Activated naive CD8-positive, alpha-beta T cell treated with anti-CD3 and anti-CD28 coated beads, Interleukin-2, amount 50 U/mL, for 24 hours (primary cell): ENCODE data around the gene MKNK2.
A peak's percentile ranks its signal among the peaks of the same experiment; 100 is the strongest.

Source experiments
- ATAC-seq: fragments of 150-1000 bp; cut with Tn5 transposase; one replicate; pipeline ENCODE4 v1.10.0; 2021
- DNase-seq: peaks from one replicate; pipeline ENCODE4 v3.0.0; 2021
- H3K27ac Mint-ChIP-seq: one replicate; pipeline ENCODE4 v1.8.0; 2021; ENCODE audit warnings: mild to moderate bottlenecking, mixed read lengths
- H3K27me3 Mint-ChIP-seq: one replicate; pipeline ENCODE4 v1.8.0; 2021; ENCODE audit warnings: mixed read lengths
- H3K36me3 Mint-ChIP-seq: one replicate; pipeline ENCODE4 v1.8.0; 2021; ENCODE audit warnings: low read depth, mixed read lengths
- H3K4me1 Mint-ChIP-seq: one replicate; pipeline ENCODE4 v1.8.0; 2021; ENCODE audit warnings: mixed read lengths
- H3K4me3 Mint-ChIP-seq: one replicate; pipeline ENCODE4 v1.8.0; 2021; ENCODE audit warnings: mild to moderate bottlenecking, moderate library complexity, mixed read lengths
- H3K9me3 Mint-ChIP-seq: one replicate; pipeline ENCODE4 v1.8.0; 2021; ENCODE audit warnings: mixed read lengths

MKNK2 gene

DNA sequence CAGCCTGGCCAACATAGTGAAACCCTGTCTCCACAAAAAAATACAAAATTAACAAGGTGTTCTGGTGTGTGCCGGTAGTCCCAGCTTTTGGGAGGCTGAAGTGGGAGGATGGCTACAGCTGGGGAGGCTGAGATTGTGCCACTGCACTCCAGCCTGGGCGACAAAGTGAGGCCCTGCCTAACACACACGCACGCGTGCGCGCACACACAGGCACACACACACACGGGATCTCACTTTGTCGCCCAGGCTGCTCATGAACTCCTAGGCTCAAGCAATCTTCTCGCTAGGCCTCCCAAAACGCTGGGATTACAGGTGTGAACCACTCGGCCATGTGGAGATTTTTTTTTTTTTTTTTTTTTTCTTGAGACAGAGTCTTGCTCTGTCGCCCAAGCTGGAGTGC lies 32.3 kb downstream of the MKNK2 start:
- Mint-ChIP-seq H3K27ac (no peak overlapping the region), H3K9me3 (no peaks in the 10 kb centered on the region), H3K36me3 (no peaks in the 10 kb centered on the region), H3K4me3 (no peak overlapping the region), H3K27me3 (no peaks in the 10 kb centered on the region), H3K4me1 (peaks cover 13% of the 10 kb centered on the region)
- ATAC-seq (no peak), DNase-seq (no peak)

DNA sequence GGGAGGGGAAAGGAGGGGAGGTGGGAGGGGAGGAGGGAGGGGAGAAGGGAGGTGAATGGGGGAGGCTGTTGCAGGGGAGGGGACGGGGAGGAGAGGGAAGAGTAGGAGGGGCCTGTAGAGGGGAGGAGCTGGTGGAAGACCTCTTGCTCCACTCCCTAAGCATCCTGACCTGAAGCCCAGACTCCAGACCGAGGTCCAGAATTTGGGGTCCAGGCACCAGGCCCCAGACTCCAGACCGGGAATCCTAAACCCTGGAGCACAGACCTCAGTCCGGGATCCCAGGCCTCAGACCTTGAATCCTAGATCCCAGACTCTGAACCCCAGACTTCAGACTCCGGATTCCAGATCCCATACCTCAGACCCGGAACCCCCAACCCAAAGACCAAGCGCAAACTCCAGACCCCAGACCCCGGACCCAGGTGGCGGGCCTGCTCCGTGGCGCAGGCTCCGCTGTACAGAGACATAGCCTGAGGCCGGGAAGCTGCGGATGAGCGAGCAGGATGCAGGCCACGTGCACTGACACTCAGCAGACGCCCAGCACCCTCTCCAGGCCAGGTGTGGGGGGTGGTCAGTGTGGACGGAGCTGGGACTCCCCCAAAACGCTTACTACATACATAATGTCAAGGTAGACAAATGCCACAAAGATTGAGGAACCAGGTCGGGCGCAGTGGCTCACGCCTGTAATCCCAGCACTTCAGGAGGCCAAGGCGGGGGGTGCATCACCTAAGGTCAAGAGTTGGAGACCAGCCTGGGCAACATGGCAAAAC lies 34.8 kb downstream of the MKNK2 start:
- H3K4me1 Mint-ChIP-seq, result peaks cover 13% of the 10 kb centered on the region
- H3K27ac Mint-ChIP-seq, result no peak overlapping the region
- DNase-seq (peak; percentile 63), ATAC-seq (peak; percentile 42)
- no peaks in the 10 kb centered on the region for H3K9me3 Mint-ChIP-seq
- H3K4me3 Mint-ChIP-seq, result peak overlapping the region; percentile 49
- H3K36me3 Mint-ChIP-seq, result no peaks in the 10 kb centered on the region
- no peaks in the 10 kb centered on the region for H3K27me3 Mint-ChIP-seq

GRCh38 chr19:2015608-2015950 lies 35.5 kb downstream of the MKNK2 start, which contains the start of gene BTBD2:
BTBD2 (minus strand) TSS chr19:2015714; CDS start chr19:2015703, 11 bp downstream.
- Mint-ChIP-seq H3K4me3 (peak within 1 kb of the TSS; percentile 66), H3K27me3 (no peaks in the 10 kb centered on the region), H3K4me1 (peaks cover 13% of the 10 kb centered on the region), H3K36me3 (no peaks in the 10 kb centered on the region), H3K27ac (no peak within 1 kb of the TSS), H3K9me3 (no peaks in the 10 kb centered on the region)
- ATAC-seq, result no peak
- peak; percentile 65 for DNase-seq

GRCh38 chr19:2014731-2015607 lies 36.1 kb downstream of the MKNK2 start:
- Mint-ChIP-seq H3K27ac (no peak overlapping the region), H3K9me3 (no peaks in the 10 kb centered on the region), H3K36me3 (no peaks in the 10 kb centered on the region), H3K4me1 (peaks cover 13% of the 10 kb centered on the region), H3K4me3 (peak overlapping the region; percentile 66), H3K27me3 (no peaks in the 10 kb centered on the region)
- DNase-seq (peak; percentile 31), ATAC-seq (peak; percentile 38)

DNA sequence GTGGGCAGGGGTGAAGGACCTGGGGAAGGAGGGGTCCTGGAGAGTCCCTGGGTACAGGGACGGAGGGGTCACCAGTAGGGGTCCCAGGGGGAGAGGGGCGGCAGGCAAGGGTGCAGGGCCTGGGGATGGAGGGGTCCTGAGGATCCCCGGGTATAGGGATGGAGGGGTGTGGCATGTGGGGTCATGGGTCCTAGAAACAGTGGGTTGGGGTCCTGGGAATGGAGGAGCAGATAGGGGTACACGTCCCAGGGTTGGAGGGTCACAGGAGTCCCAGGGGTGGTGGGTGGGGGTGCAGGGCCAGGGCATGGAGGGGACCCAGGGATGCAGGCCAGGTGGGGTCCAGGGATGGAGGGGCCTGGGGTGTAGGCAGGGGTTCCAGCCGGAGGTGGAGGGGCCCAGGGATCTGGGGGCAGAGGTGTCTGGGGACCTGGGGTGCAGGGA lies 36.9 kb downstream of the MKNK2 start:
- Mint-ChIP-seq H3K36me3 (no peaks in the 10 kb centered on the region), H3K27me3 (no peaks in the 10 kb centered on the region), H3K27ac (no peak overlapping the region), H3K4me3 (no peak overlapping the region), H3K4me1 (peaks cover 8% of the 10 kb centered on the region), H3K9me3 (no peaks in the 10 kb centered on the region)
- ATAC-seq, result no peak
- no peak for DNase-seq

DNA sequence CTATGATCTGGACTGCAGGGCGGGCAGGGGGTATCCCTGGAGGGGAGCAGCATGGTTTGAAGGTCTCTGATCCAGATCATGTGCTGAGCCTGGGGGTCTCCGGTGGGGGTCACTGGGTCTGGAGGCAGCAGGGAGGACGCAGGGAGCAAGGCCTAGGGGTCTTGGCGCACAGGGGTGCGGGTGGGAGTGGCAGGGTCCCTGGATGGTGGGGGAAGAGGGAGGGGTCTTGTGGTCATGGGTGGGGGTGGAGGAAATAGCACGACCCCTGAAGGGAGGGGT lies 37.4 kb downstream of the MKNK2 start:
- H3K4me1 Mint-ChIP-seq, result peaks cover 8% of the 10 kb centered on the region
- H3K36me3 Mint-ChIP-seq, result no peaks in the 10 kb centered on the region
- no peak overlapping the region for H3K4me3 Mint-ChIP-seq
- no peak for ATAC-seq
- no peaks in the 10 kb centered on the region for H3K9me3 Mint-ChIP-seq
- no peak for DNase-seq
- no peak overlapping the region for H3K27ac Mint-ChIP-seq
- H3K27me3 Mint-ChIP-seq, result no peaks in the 10 kb centered on the region

- H3K27me3 Mint-ChIP-seq, result no peaks in the 10 kb centered on the region
- H3K4me3 Mint-ChIP-seq, result no peak overlapping the region
- DNase-seq (no peak), ATAC-seq (no peak)
- no peaks in the 10 kb centered on the region for H3K9me3 Mint-ChIP-seq
- H3K36me3 Mint-ChIP-seq, result no peaks in the 10 kb centered on the region
- H3K4me1 Mint-ChIP-seq, result peaks cover 8% of the 10 kb centered on the region
- H3K27ac Mint-ChIP-seq, result no peak overlapping the region
These were observed 37.9 kb downstream of the MKNK2 start for GRCh38 chr19:2012941-2013682.

DNA sequence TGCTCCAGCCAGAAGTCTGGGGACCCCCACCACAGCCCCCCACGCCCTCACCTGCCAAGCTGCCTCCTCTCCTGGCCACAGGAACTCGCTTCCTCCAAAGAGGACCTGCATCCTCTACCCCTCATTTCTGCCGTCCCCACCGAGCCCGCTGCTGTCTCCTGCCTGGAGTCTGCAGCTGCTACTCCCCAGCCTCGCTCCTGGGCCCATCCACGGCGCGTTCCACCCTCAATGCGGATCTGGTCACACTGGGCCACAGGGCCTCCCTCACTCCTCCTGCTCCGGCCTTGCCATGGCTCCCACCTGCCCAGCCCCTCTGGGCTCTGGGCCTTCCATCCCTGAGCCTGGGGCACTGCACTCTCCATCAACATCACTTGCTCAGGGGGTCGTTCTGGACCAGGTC lies 39.9 kb downstream of the MKNK2 start:
- Mint-ChIP-seq H3K4me3 (no peak overlapping the region), H3K4me1 (peaks cover 2% of the 10 kb centered on the region), H3K27ac (no peak overlapping the region), H3K9me3 (no peaks in the 10 kb centered on the region), H3K36me3 (no peaks in the 10 kb centered on the region), H3K27me3 (no peaks in the 10 kb centered on the region)
- ATAC-seq (no peak), DNase-seq (no peak)

GRCh38 chr19:2010135-2010668 lies 40.8 kb downstream of the MKNK2 start:
- Mint-ChIP-seq H3K27ac (no peak overlapping the region), H3K4me1 (no peaks in the 10 kb centered on the region), H3K9me3 (no peaks in the 10 kb centered on the region), H3K4me3 (no peak overlapping the region), H3K36me3 (no peaks in the 10 kb centered on the region), H3K27me3 (no peaks in the 10 kb centered on the region)
- DNase-seq (no peak), ATAC-seq (no peak)

- H3K27ac Mint-ChIP-seq, result no peak overlapping the region
- no peaks in the 10 kb centered on the region for H3K27me3 Mint-ChIP-seq
- peaks cover 4% of the 10 kb centered on the region for H3K36me3 Mint-ChIP-seq
- H3K4me3 Mint-ChIP-seq, result no peak overlapping the region
- H3K4me1 Mint-ChIP-seq, result no peaks in the 10 kb centered on the region
- H3K9me3 Mint-ChIP-seq, result no peaks in the 10 kb centered on the region
- no peak for ATAC-seq
- no peak for DNase-seq
These were observed 47.2 kb downstream of the MKNK2 start for GRCh38 chr19:2003874-2004273.

GRCh38 chr19:1999856-2000515 lies 51.1 kb downstream of the MKNK2 start:
- Mint-ChIP-seq H3K4me3 (no peak overlapping the region), H3K27ac (no peak overlapping the region), H3K36me3 (peaks cover 10% of the 10 kb centered on the region), H3K4me1 (no peaks in the 10 kb centered on the region), H3K27me3 (no peaks in the 10 kb centered on the region), H3K9me3 (no peaks in the 10 kb centered on the region)
- ATAC-seq, result no peak
- no peak for DNase-seq

GRCh38 chr19:1998712-1999708 lies 52.0 kb downstream of the MKNK2 start:
- Mint-ChIP-seq H3K4me3 (no peak overlapping the region), H3K36me3 (peaks cover 10% of the 10 kb centered on the region), H3K4me1 (no peaks in the 10 kb centered on the region), H3K27ac (no peak overlapping the region), H3K27me3 (no peaks in the 10 kb centered on the region), H3K9me3 (no peaks in the 10 kb centered on the region)
- DNase-seq (no peak), ATAC-seq (no peak)
